ENCODE measurements around the gene CDC42EP4.

GRCh38 chr17:73305845-73306836 is 5.7 kb downstream of the CDC42EP4 start:
- TF ChIP-seq RAD21 (conservative IDR thresholded peaks at IDR 0.05): no peak
- TF ChIP-seq CTCF (IDR thresholded peaks at IDR 0.05; ENCODE audit: poor library complexity, severe bottlenecking): no peak
- TF ChIP-seq POLR2AphosphoS5 (IDR thresholded peaks at IDR 0.05): no peak
- TF ChIP-seq EZH2 (IDR thresholded peaks at IDR 0.05; ENCODE audit: borderline replicate concordance, insufficient read depth, low read length, poor library complexity, severe bottlenecking): no peak
- TF ChIP-seq TAF1 (IDR thresholded peaks at IDR 0.05; ENCODE audit: low read depth): no peak
- no peak for TF ChIP-seq EP300 (conservative IDR thresholded peaks at IDR 0.05; ENCODE audit: poor library complexity, severe bottlenecking)

All from neural cell (in vitro differentiated cells).